Mammary epithelial cell (primary cell): Measurements from ENCODE around the gene TMEM255B.

Experiments used
- CTCF ChIP-seq, 2 donors: IDR thresholded peaks in 1 of 2; conservative IDR thresholded peaks in 1 of 2; 2 replicates each; pipeline ENCODE4 v1.5.1; 2011 to 2012; ENCODE audit warnings: inconsistent platforms in 2 of 2, low read length in 2 of 2, mild to moderate bottlenecking in 2 of 2, control low read depth in 1 of 2, low read depth in 1 of 2; ENCODE audit not compliant: insufficient read depth in 1 of 2; ENCODE audit errors: extremely low read depth in 1 of 2
- EZH2 ChIP-seq: IDR thresholded peaks from 2 replicates; pipeline ENCODE4 v1.6.1; 2012; ENCODE audit warnings: low read length, inconsistent platforms, borderline replicate concordance

GRCh38 chr13:113839536-113840204, 80.6 kb downstream of the TMEM255B start:
- TF ChIP-seq CTCF (conservative IDR thresholded peaks at IDR 0.05 in 1 of 2, IDR thresholded peaks at IDR 0.05 in 1 of 2; ENCODE audit: extremely low read depth in 1 of 2, insufficient read depth in 1 of 2, low read depth in 1 of 2, low read length in 2 of 2) (no peak), EZH2 (no peak)
